HepG2 (cell line): ENCODE results near the gene LRRC45. TPM values are rescaled to one million over a fixed set of nuclear protein-coding genes. Genes with fewer than 3 reads are reported as not detected.

Source experiments
- ATF4 ChIP-seq, 2 experiments: fragments of 450-650 bp in 1 of 2; sonication (generic) in 1 of 2; formaldehyde crosslinking; IDR thresholded peaks; 2 replicates each; pipeline versions ENCODE4 v1.5.0 to v1.8.0; 2020 to 2022; ENCODE audit warnings: mild to moderate bottlenecking in 1 of 2, missing genetic modification reagents in 1 of 2
- CEBPZ ChIP-seq: IDR thresholded peaks from 2 replicates; pipeline ENCODE4 v1.6.1; 2012; ENCODE audit warnings: low read length, improper control_type of control experiment
- GTF3A ChIP-seq: sonication (generic); formaldehyde crosslinking; conservative IDR thresholded peaks from 2 replicates; pipeline ENCODE4 v1.4.0; 2020; ENCODE audit warnings: mild to moderate bottlenecking, missing genetic modification reagents
- HBP1 ChIP-seq: IDR thresholded peaks from 2 replicates; pipeline ENCODE4 v1.6.1; 2016; ENCODE audit warnings: low read depth, control low read depth
- IKZF1 ChIP-seq: fragments of 450-650 bp; IDR thresholded peaks from 2 replicates; pipeline ENCODE4 v1.7.1; 2016
- KDM4B ChIP-seq: sonication (generic); formaldehyde crosslinking; IDR thresholded peaks from 2 replicates; pipeline ENCODE4 v1.4.0; 2020; ENCODE audit warnings: missing genetic modification reagents
- KMT2A ChIP-seq: sonication (generic); formaldehyde crosslinking; IDR thresholded peaks from 2 replicates; pipeline ENCODE4 v1.4.0; 2020; ENCODE audit warnings: missing genetic modification reagents
- NR1H2 ChIP-seq: sonication (generic); formaldehyde crosslinking; IDR thresholded peaks from 2 replicates; pipeline ENCODE4 v1.8.1; 2022; ENCODE audit warnings: low read depth, missing genetic modification reagents, borderline replicate concordance
- RXRB ChIP-seq: IDR thresholded peaks from 2 replicates; pipeline ENCODE4 v1.6.1; 2016; ENCODE audit warnings: borderline replicate concordance, missing genetic modification reagents, missing compliant biosample characterization
- SALL1 ChIP-seq: sonication (generic); formaldehyde crosslinking; IDR thresholded peaks from 2 replicates; pipeline ENCODE4 v1.8.0; 2022; ENCODE audit warnings: mild to moderate bottlenecking, missing genetic modification reagents
- SNAPC5 ChIP-seq: sonication (generic); formaldehyde crosslinking; IDR thresholded peaks from 2 replicates; pipeline ENCODE4 v1.8.1; 2023; ENCODE audit warnings: mild to moderate bottlenecking, missing genetic modification reagents, borderline replicate concordance
- SSRP1 ChIP-seq: IDR thresholded peaks from 2 replicates; pipeline ENCODE4 v1.6.1; 2016; ENCODE audit warnings: control low read depth
- ZFP90 ChIP-seq: sonication (generic); formaldehyde crosslinking; IDR thresholded peaks from 2 replicates; pipeline ENCODE4 v1.8.0; 2022; ENCODE audit warnings: missing genetic modification reagents, mild to moderate bottlenecking, inconsistent platforms, borderline replicate concordance
- ZKSCAN8 ChIP-seq: IDR thresholded peaks from 2 replicates; pipeline ENCODE4 v1.6.1; 2016; ENCODE audit warnings: borderline replicate concordance, missing genetic modification reagents, missing compliant biosample characterization
- ZNF18 ChIP-seq: sonication (generic); formaldehyde crosslinking; IDR thresholded peaks from 2 replicates; pipeline ENCODE4 v1.8.0; 2022; ENCODE audit warnings: mild to moderate bottlenecking, missing genetic modification reagents; ENCODE audit not compliant: insufficient replicate concordance
- ZNF605 ChIP-seq: sonication (generic); formaldehyde crosslinking; IDR thresholded peaks from 2 replicates; pipeline ENCODE4 v1.8.0; 2022; ENCODE audit warnings: mild to moderate bottlenecking, missing genetic modification reagents
- ZNF687 ChIP-seq: sonication (generic); formaldehyde crosslinking; IDR thresholded peaks from 2 replicates; pipeline ENCODE4 v1.5.1; 2020; ENCODE audit warnings: mild to moderate bottlenecking, missing genetic modification reagents, moderate library complexity
- polyA plus RNA-seq, 8 experiments: library from polyadenylated mRNA; depleted of rRNA in 3 of 8; stranded (reverse) in 7 of 8; unstranded in 1 of 8; fragments of >200 nt; fragmentation: Illumina TruSeq in 4 of 8; extraction: Trizol in 4 of 8; gene quantifications; 2 replicates each; pipeline versions ENCODE4 v1.2.1 to v1.2.3, GENCODE V29; 2011 to 2016; ENCODE audit warnings: low read depth in 4 of 8, missing spikeins in 1 of 8, mixed read lengths in 1 of 8; ENCODE audit not compliant: insufficient read depth in 1 of 8
- total RNA-seq, 5 experiments: library from RNA; depleted of rRNA; stranded (reverse); fragments of >200 nt; fragmentation: Illumina TruSeq; extraction: Trizol; gene quantifications; 2 replicates each; pipeline ENCODE4 v1.2.3, GENCODE V29; 2016; ENCODE audit warnings: low read depth in 1 of 5

Gene LRRC45
- total and polyA plus RNA-seq, 2 of the 13 experiments (the other 11 are each of a cell fraction or from before 2014, with no cell fraction given): 11.6 to 48.1 TPM

GRCh38 chr17:82065638-82066303, 42.7 kb downstream of the LRRC45 start, which contains the start of gene DUS1L (continued):
- peak; percentile 79; the same call in 1 of the 2 replicates for TF ChIP-seq ZKSCAN8 (CRISPR knock-in tag)
- TF ChIP-seq HBP1: peak; percentile 97
- TF ChIP-seq ATF4 (CRISPR knock-in tag; IDR thresholded peaks at IDR 0.05): no peak
- peak; percentile 88 for TF ChIP-seq ZNF687 (CRISPR knock-in tag)
- TF ChIP-seq ZNF605 (CRISPR knock-in tag): no peak
- peak; percentile 35; the same call in 1 of the 2 replicates for TF ChIP-seq SSRP1 (CRISPR knock-in tag)
- peak; percentile 98 for TF ChIP-seq KMT2A (CRISPR knock-in tag)
- TF ChIP-seq RXRB (CRISPR knock-in tag): peak; percentile 85
- TF ChIP-seq ZNF18 (CRISPR knock-in tag): peak; percentile 62
- no peak for TF ChIP-seq IKZF1
- peak; percentile 82; the same call in 1 of the 2 replicates for TF ChIP-seq KDM4B (CRISPR knock-in tag)
- peak; percentile 54; the same call in 1 of the 2 replicates for TF ChIP-seq SNAPC5 (CRISPR knock-in tag)
- 0 out of 2 replicates have a peak, but pooled peaks have one; percentile 67 for TF ChIP-seq GTF3A (CRISPR knock-in tag)
- peak; percentile 89; the same call in 1 of the 2 replicates for TF ChIP-seq NR1H2 (CRISPR knock-in tag)
- no peak for TF ChIP-seq ZFP90 (CRISPR knock-in tag)
- no peak for TF ChIP-seq CEBPZ
- TF ChIP-seq SALL1 (CRISPR knock-in tag): peak; percentile 88
